Neutrophil (primary cell): Measurements from ENCODE around the gene DCC.

ENCODE experiments used
- H3K27ac ChIP-seq: fragments of 200-600 bp; sonication (generic); 2 replicates; pipeline ENCODE4 v1.5.1; 2016; ENCODE audit warnings: mild to moderate bottlenecking, moderate library complexity
- H3K27me3 ChIP-seq: fragments of 200-600 bp; sonication (generic); 2 replicates; pipeline ENCODE4 v1.6.0; 2016; ENCODE audit warnings: mild to moderate bottlenecking
- H3K36me3 ChIP-seq: fragments of 200-600 bp; sonication (generic); 2 replicates; pipeline ENCODE4 v1.5.1; 2017
- H3K4me1 ChIP-seq, 2 experiments: fragments of 200-600 bp in 1 of 2; sonication (generic) in 1 of 2; 1 replicate in 1 of 2; 2 replicates in 1 of 2; pipeline versions ENCODE4 v1.5.1 to v1.6.1; 2013 to 2016; ENCODE audit warnings: low read depth in 1 of 2, low read length in 1 of 2, mild to moderate bottlenecking in 1 of 2, moderate library complexity in 1 of 2; ENCODE audit not compliant: control insufficient read depth in 1 of 2, insufficient read depth in 1 of 2
- H3K4me3 ChIP-seq, 2 experiments: fragments of 200-600 bp in 1 of 2; sonication (generic) in 1 of 2; 1 replicate in 1 of 2; 2 replicates in 1 of 2; pipeline ENCODE4 v1.5.1; 2013 to 2016; ENCODE audit warnings: low read depth in 1 of 2, low read length in 1 of 2, mild to moderate bottlenecking in 1 of 2, moderate library complexity in 1 of 2
- H3K9me3 ChIP-seq: fragments of 200-600 bp; sonication (generic); 2 replicates; pipeline ENCODE4 v1.5.1; 2016
- TF ChIP-seq, protein P1 (sequence below): fragments of 200-600 bp; sonication (generic); IDR thresholded peaks from 2 replicates; pipeline ENCODE4 v1.5.1; 2016; ENCODE audit warnings: antibody characterized with exemption

DCC gene

DNA sequence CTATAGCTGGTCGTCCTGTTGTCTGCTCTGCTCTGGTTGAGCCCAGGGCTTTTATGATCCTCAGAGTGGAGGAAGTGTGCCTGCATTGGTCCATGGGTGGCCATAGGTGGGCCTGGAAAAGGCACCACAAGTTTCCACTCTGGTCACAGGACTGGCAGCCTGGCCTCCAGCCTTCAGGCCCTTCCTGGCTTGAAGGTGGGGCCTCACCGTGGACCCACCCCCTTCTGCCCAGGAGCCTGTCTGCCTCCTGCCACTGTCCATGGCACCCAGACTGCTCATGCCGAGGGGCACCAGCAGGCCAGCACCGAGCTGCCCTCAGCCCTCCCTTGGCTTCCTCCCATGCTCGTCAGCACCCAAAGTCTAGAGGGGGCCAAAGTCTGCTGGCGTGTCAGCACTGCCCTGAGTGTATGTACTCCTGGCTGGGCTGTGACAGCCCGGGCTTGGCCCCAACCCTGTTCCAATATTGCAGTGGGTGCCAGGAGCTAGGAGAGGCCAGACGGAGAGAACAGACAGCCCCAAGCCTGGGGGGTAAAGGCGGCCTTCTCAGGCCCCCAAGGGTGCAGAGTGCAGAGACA lies 529.4 kb downstream of the DCC start:
- no peak overlapping the region for H3K27ac ChIP-seq
- no peaks in the 10 kb centered on the region for H3K4me1 ChIP-seq
- no peaks in the 10 kb centered on the region for H3K27me3 ChIP-seq
- H3K9me3 ChIP-seq = no peaks in the 10 kb centered on the region
- TF ChIP-seq, protein P1, sequence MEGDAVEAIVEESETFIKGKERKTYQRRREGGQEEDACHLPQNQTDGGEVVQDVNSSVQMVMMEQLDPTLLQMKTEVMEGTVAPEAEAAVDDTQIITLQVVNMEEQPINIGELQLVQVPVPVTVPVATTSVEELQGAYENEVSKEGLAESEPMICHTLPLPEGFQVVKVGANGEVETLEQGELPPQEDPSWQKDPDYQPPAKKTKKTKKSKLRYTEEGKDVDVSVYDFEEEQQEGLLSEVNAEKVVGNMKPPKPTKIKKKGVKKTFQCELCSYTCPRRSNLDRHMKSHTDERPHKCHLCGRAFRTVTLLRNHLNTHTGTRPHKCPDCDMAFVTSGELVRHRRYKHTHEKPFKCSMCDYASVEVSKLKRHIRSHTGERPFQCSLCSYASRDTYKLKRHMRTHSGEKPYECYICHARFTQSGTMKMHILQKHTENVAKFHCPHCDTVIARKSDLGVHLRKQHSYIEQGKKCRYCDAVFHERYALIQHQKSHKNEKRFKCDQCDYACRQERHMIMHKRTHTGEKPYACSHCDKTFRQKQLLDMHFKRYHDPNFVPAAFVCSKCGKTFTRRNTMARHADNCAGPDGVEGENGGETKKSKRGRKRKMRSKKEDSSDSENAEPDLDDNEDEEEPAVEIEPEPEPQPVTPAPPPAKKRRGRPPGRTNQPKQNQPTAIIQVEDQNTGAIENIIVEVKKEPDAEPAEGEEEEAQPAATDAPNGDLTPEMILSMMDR = no peak
- no peaks in the 10 kb centered on the region for H3K36me3 ChIP-seq
- no peak overlapping the region for H3K4me3 ChIP-seq

DNA sequence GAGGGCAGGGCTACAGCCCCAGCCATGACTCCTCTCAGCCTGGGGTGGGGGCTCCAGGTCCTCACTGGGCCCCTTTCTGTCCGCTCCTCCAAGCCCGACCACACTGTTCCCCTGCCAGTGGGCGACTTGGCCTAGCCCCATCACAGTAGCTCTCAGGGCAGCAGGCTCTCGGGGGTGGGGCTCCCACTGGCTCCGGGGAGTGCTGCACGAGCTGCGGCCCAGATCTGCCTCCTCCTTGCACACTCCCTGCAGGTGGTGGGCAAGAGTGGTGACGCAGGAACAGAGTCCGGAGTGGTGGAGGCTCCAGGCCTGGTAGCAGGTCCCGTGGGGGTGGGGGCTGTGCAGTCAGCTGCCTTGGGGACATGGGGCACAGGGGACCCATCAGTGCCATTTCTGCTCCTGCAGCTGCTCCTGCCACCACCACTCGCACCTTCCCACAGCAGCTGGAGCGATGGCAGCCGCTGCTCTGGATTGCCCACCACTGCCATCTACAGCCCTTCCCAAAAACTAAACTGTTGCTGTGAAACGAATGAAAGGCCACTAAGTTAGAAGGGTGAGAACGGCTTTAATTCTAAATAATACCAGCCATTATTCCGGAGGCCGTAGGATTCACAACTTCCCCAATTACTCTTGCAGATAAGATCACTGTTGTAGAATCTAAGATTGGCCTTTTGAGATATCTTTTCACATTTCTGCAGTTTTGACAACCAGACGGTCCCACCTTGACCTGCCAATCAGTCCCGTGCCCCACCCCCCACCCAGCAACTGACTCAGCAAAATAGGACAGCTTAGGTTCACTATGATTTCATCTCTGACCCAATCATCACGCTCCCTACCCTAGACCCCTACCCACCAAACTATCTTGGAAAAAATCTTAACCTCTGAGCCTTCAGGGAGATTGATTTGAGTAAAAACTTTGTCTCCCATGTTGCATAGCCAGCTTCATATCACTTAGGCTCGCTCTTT lies 530.2 kb downstream of the DCC start:
- no peaks in the 10 kb centered on the region for H3K36me3 ChIP-seq
- H3K4me1 ChIP-seq = no peaks in the 10 kb centered on the region
- no peak overlapping the region for H3K4me3 ChIP-seq
- no peaks in the 10 kb centered on the region for H3K9me3 ChIP-seq
- no peak overlapping the region for H3K27ac ChIP-seq
- H3K27me3 ChIP-seq = no peaks in the 10 kb centered on the region
- TF ChIP-seq, protein P1 = no peak

DNA sequence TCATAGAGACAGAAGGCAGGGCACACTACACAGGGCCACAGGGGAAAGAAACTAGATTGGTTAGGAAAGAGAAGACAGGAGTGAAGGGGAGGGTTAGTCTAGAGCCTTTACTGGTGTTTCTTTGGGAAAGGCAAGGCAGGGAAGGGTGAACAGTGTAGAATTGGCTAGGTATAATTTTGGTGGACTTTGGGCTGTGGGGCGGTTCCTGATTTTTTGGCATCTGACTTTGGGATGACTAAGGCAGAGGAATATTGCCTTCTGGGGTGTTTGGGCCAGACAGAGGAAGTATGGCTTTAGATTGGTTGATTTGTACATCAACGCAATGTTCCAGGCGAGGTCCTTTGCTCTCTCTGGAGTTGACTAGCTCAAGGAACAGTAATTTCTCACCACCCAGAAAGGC lies 534.8 kb downstream of the DCC start:
- Histone ChIP-seq H3K9me3 (no peaks in the 10 kb centered on the region), H3K27me3 (no peaks in the 10 kb centered on the region), H3K36me3 (no peaks in the 10 kb centered on the region), H3K4me3 (no peak overlapping the region), H3K4me1 (no peaks in the 10 kb centered on the region), H3K27ac (no peak overlapping the region)
- TF ChIP-seq, protein P1 = no peak

DNA sequence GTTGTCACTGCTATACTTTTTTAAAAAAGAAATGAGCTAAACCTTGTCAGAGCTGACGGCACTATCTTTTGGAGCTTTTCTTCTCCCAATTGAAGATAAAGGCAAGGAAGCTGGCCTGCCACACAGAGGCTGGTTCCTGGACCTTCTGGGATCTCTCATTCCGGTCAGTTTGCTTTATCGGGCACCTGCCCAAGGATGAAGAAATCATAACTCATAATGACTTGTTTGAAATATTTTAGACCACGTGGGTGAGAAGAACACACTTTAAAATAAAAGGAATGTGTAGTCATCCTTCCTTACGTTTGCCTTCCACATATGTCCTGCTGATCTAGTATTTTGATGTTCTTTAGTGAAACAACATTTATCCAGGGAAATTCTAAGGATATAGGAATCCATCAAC lies 535.7 kb downstream of the DCC start:
- Histone ChIP-seq H3K4me3 (no peak overlapping the region), H3K9me3 (no peaks in the 10 kb centered on the region), H3K4me1 (no peaks in the 10 kb centered on the region), H3K36me3 (no peaks in the 10 kb centered on the region), H3K27ac (no peak overlapping the region), H3K27me3 (no peaks in the 10 kb centered on the region)
- TF ChIP-seq, protein P1 = no peak

DNA sequence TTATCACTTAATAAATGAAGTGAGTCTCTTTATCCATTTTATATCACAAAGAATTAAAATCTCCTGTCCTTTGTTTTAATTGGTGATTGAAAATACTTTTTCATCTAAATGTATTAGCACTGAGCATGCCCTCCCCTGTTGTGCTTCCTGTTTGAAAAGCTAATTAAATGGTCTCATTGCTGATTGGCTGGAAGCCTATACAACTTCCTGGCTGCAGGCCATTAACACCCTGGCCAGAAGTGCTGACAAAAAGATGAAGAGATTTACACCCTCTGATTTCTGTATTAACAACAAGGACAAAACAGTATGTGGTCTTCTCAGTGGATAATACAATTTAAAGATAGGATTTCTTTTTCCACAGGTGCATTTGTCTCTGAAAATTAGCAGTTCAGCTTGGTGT lies 548.0 kb downstream of the DCC start:
- H3K9me3 ChIP-seq = no peaks in the 10 kb centered on the region
- H3K4me3 ChIP-seq = no peak overlapping the region
- no peaks in the 10 kb centered on the region for H3K36me3 ChIP-seq
- H3K27me3 ChIP-seq = no peaks in the 10 kb centered on the region
- no peak overlapping the region for H3K27ac ChIP-seq
- H3K4me1 ChIP-seq = no peaks in the 10 kb centered on the region
- TF ChIP-seq, protein P1 = no peak
